SK-N-SH treated with all-trans-retinoic acid at 6 μM for 48 hours (cell line): Measurements from ENCODE around the gene IFT57.

Experiments
- CREB5 ChIP-seq: fragments of 250-450 bp; sonication (Bioruptor Pico); IDR thresholded peaks from 2 replicates; pipeline ENCODE4 v1.5.1; 2020; ENCODE audit warnings: low read depth, mild to moderate bottlenecking, moderate library complexity
- SNAI2 ChIP-seq: fragments of 250-450 bp; sonication (Bioruptor Pico); IDR thresholded peaks from 2 replicates; pipeline ENCODE4 v1.5.0; 2020; ENCODE audit warnings: mild to moderate bottlenecking, moderate library complexity
- TCF4 ChIP-seq: fragments of 250-450 bp; sonication (Bioruptor Pico); IDR thresholded peaks from 2 replicates; pipeline ENCODE4 v1.8.0; 2021; ENCODE audit warnings: mild to moderate bottlenecking, moderate library complexity, borderline replicate concordance

- TF ChIP-seq TCF4 (CRISPR knock-in tag), result no peak
- no peak for TF ChIP-seq SNAI2 (CRISPR knock-in tag)
- no peak for TF ChIP-seq CREB5
These were observed 85.4 kb downstream of the IFT57 start for GRCh38 chr3:108136561-108137459.
